Measurements from ENCODE around the gene CD109. TPM values are rescaled to one million over a fixed set of nuclear protein-coding genes. Genes with fewer than 3 reads are reported as not detected.

CD109 gene
- 14.9 to 37.7 TPM (median 34.4 TPM) in 5 replicates for total RNA-seq (2022; extraction: Qiagen RNA extraction; ENCODE audit: low read depth)

GRCh38 chr6:73695619-73696421 is at the start of gene CD109:
Gene CD109, plus strand, starts transcription at chr6:73696203. Its CDS starts 13 bp downstream, at chr6:73696216.

GRCh38 chr6:73653571-73654424 is 42.2 kb upstream of the CD109 start, which contains the start of gene SLC17A5:
Gene SLC17A5, minus strand, starts transcription at chr6:73653992. Its CDS starts 106 bp downstream, at chr6:73653886.

Other genes with a start within 250 kb of the CD109 start
- gene CGAS, start 243.9 kb upstream of the CD109 start, total RNA-seq (2022; extraction: Qiagen RNA extraction; ENCODE audit: low read depth): 4.8 to 5.6 TPM (median 5.2 TPM) in 5 replicates
- 9.8 to 12.1 TPM (median 10.8 TPM) in 5 replicates for gene MTO1, start 234.5 kb upstream of the CD109 start, total RNA-seq (2022; extraction: Qiagen RNA extraction; ENCODE audit: low read depth)
- gene EEF1A1, start 175.2 kb upstream of the CD109 start, total RNA-seq (2022; extraction: Qiagen RNA extraction; ENCODE audit: low read depth): 7,070 to 9,476 TPM (median 7,700 TPM) in 5 replicates
- gene SLC17A5, start 42.2 kb upstream of the CD109 start, total RNA-seq (2022; extraction: Qiagen RNA extraction; ENCODE audit: low read depth): 6.6 to 11.1 TPM (median 10.3 TPM) in 5 replicates